Skin of body (tissue), 2 donors: Measurements from ENCODE around the gene POMT2. TPM values are rescaled to one million over a fixed set of nuclear protein-coding genes. Genes with fewer than 3 reads are reported as not detected.
A peak's percentile ranks its signal among the peaks of the same experiment; 100 is the strongest.
"Not testable (repeated sequence)": the region's sequence is repeated elsewhere in the genome, so short reads cannot be mapped to it uniquely, and the experiment has no call there.

Experiments
- DNase-seq: peaks from one replicate; lab custom pipeline; 2025; lab: John Stamatoyannopoulos, UW
- total RNA-seq: library from RNA; depleted of rRNA; stranded (reverse); fragments of >200 nt; gene quantifications from one replicate; pipeline ENCODE4 v1.2.3, GENCODE V29; 2014

Gene POMT2, protein sequence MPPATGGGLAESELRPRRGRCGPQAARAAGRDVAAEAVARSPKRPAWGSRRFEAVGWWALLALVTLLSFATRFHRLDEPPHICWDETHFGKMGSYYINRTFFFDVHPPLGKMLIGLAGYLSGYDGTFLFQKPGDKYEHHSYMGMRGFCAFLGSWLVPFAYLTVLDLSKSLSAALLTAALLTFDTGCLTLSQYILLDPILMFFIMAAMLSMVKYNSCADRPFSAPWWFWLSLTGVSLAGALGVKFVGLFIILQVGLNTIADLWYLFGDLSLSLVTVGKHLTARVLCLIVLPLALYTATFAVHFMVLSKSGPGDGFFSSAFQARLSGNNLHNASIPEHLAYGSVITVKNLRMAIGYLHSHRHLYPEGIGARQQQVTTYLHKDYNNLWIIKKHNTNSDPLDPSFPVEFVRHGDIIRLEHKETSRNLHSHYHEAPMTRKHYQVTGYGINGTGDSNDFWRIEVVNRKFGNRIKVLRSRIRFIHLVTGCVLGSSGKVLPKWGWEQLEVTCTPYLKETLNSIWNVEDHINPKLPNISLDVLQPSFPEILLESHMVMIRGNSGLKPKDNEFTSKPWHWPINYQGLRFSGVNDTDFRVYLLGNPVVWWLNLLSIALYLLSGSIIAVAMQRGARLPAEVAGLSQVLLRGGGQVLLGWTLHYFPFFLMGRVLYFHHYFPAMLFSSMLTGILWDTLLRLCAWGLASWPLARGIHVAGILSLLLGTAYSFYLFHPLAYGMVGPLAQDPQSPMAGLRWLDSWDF
- total RNA-seq: 17.1 TPM

DNA sequence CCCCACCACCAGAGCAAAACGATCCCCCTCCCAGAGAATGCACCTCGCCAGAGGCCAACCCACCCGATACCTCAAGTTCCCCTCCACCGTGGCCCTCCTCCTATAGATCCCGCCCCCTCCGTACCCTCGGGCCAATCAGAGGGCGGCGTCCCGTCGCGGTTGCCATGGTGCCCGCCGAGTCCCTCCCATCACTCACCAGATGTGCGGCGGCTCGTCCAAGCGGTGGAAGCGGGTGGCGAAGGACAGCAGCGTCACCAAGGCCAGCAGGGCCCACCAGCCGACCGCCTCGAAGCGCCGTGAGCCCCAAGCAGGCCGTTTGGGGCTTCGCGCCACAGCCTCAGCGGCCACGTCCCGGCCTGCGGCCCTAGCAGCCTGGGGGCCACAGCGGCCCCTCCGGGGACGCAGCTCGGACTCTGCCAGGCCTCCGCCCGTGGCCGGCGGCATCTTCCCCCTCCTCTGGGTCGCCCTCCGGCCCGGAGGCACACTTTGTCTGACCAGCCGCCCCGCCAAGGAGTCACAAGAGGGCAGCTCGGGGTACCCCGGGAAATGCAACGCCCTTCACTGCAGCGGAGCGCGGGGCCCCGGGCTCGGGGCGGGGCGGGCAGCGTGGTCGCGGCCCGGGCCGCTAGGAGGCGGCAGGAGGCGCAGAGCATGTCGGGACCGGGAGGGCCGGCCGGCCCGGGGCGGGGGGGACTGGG, at the start of gene POMT2:
TSS of gene POMT2 (minus strand) at position 646 of the 698 bp plus-strand sequence. CDS start at position 444, 202 bp downstream.
- DNase-seq: peak; percentile 87

DNA sequence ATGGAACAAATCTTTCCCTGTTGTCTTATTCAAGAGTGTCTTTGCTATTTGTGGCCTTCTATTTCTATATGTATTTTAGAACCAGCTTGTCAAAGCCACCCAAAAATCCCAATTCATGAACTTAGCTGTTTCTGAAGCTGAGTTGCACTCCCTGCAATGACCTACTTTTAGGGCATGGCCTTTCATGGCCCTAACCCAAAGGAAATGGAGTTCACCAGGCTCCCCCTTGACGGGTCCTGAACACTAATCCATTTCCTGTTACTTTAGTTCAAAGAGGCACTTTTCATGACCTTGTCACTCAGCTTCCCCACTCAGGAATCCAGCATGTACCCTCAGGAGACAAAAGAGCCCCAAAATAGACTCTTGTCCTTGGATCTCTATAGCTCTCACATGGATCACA, 48.6 kb upstream of the POMT2 start:
- no peak for DNase-seq

DNA sequence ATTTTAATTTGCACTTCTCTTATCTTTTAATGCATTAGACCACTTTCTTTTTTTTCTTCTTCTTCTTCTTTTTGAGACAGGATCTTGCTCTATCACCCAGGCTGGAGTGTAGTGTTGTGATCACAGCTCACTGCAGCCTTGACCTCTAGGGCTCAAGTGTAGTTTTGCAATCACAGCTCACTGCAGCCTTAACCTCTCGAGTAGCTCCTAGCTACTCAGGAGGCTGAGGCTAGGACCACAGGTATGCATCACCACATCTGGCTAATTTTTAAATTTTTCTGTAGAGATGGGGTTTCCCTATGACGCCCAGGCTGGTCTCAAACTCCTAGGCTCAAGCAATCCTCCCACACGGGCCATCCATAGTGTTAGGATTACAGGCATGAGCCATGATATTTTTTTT, 43.5 kb upstream of the POMT2 start:
- DNase-seq: no peak

DNA sequence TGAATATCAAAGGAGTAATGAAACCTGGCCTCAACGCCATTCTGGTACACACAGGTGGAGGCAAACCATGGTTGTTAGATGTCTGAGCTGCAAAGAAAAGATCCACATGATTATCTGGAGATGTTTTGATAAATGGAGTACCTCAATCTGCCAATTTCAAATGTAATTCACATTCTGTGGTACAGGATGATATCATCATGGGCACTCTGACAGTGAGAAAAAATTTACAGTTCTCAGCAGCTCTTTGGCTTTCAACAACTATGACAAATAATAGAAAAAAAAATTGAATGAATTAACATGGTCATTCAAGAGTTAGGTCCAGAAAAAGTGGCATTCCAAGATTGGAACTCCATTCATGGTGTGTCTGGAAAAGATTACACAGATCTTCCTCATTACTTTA, 38.9 kb upstream of the POMT2 start:
- DNase-seq: no peak

DNA sequence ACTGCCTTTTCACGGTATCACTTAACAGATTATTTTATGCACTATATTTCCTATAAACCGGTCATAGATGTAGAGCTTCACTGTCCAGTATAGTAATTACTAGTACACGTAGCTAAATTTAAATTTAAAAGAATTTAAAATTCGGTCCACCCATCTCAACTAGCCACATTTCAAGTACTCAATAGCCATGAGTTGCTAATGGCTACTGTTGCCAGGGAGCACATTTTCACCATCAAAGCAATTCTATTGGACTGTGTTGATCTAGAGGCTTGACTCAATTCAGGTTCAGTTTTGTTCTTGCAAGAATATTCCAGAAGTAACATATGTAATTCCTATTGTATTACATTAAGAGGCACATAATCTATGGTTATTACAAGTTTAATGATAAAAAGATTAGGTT, 36.2 kb upstream of the POMT2 start:
- DNase-seq: no peak

DNA sequence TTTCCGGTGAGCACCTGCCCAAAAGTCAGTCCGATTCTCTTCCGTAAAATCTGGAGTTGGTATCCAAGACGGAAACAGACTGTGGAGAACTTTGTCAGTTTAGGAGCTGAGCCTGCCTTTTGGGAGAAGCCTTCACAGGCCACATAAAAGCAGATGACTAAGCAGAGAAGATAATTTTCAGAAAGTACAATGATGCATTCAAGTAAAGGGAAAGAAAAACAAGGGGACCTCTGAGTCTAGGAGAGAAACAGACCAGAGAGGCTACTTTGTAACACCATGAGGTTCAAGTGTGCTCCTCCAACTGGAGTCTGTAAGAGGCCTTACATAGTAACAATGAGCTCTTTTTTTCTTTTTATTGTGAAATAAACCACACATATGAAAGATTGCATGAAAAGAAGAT, 35.1 kb upstream of the POMT2 start:
- DNase-seq: no peak

DNA sequence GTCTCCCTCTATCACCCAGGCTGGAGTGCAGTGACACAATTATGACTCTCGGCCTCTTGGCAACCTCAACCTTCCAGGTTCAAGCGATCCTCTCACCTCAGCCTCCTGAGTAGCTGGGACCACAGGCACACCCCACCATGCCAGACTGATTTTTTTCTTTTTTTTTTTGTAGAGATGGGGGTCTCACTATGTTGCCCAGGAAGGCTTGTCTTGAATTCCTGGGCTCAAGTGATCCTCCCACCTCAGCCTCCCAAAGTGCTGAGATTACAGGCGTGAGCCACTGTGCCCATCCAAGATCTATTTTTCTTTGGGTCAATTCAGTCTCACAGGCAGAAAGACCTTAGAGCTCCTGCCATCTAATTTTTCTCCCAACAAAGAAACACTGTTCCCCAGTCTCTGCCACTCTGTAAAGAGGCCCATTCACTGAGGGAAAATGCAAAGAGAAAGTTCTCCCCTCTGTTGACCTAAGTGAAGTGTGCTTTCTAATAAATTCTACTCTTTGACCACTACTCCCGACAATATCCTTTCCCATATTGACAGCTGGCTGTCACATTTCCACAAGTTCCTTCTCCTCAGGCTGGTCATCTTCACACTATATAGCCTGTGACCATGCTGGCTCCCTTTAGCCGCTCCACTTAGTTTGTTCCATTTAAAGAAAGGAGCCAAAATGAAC, 32.9 kb upstream of the POMT2 start:
- no peak for DNase-seq

DNA sequence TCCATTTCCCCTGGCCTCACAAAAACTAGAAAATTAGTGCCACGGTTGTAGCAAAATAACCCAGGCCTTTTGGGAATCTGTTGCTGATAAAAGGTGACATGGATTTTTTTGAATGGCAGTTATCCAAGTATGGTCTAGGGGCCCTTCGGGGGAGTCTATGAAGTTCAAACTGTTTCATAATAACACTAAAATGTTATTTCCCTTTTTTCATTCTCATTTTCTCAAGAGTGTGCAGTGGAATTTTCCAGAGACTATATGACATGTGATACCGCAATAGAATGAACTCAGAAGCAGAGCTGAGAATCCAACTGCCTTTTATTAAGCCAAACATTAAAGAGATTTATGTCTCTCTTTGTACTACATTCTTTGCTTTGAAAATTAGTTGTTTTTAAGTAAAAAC, 27.1 kb upstream of the POMT2 start:
- peak; percentile 65 for DNase-seq

DNA sequence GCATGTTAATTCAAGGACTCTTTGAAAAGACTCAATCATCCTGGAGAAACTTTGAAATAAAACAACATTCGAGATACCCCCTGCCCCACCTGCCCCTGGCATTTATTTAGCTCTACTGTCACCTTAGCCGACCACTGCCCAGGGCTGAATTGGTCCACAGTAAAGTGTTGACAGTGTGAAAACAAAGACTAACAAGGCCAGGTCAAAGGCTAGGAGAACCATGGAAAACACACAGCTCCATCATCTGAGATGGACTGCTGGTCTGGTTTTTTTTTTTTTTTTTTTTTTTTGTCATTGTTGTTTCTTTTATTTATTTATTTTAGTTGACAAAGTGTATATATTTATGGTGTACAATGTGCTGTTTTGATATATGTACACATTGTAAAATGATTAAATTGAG, 25.8 kb upstream of the POMT2 start:
- DNase-seq: no peak

DNA sequence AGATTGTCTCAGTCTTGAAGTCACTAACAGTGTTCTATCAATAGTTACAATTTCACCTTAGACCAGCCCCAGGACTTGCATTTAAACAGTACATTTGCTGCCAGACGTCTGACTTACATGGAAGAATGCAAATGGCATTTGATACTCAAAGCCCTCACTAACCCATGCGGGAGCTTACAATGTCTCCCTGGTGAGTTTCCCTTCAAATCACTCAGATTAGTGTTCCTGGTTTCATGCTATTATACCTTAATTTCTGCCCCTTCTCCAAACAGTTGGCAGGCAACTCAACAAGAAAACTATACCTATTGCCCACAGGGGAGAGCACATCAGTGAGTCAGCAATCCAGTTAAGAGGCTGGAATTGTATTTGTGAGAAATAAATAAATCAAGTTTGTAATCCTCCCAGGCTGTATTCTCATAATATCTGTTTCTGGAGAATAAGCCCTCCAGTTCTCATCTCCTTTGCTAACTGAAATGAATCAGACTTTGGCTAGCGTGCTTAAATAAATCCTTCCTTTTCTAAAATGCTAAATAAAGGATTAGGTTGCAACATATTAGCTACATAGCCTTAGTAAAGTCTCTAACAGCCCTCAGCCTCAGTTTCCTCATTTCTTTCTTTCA, 23.8 kb upstream of the POMT2 start:
- no peak for DNase-seq

DNA sequence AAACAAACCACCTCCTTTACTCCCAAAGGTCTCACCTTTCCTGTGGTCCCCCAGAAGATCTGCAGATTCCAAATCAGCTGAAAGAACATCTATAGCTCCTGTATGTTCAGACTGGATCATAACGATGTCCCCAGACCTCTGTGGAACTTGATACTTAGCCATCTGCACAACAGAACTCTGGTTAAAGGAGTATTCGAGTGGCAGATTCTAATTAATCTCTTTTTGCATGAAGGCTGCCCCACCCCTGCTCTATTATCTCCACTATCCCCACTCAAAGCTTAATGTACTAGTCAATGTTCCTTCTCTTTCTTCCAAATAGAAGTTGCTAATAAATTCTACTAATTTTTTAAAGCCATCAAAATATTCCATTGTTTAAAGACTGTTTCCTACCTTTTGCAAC, 23.0 kb upstream of the POMT2 start:
- DNase-seq: no peak

DNA sequence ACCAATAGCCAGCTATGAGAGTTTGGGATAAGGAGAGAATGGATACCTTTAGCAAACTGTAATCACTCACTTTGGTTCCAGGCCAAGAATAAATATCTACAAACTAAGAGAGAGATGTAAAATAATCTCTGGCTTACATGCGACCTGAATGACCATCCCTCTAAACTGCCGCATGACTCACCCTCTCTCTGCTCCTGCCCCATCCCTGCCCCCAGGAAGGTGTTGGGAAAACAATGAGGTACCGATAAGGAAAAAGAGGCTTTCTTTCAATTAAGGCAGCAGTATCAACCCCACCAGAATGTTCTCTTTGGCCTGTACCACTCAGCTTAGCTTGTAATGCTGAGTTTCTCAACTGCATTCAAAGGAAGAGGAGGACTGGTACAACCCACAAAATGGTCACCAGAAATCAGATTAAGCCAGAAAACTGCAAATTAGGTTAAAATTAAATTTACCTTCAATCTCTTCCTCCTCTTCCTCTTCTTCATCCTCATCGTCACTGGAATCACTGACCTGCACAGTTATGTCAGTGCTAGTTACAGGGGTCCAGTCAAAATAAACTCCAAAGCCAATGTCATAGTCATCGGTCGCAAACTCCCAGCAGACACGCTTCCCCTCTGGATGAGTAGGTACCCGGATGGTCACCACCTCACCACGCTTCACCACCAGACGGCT, 22.2 kb upstream of the POMT2 start:
- no peak for DNase-seq

DNA sequence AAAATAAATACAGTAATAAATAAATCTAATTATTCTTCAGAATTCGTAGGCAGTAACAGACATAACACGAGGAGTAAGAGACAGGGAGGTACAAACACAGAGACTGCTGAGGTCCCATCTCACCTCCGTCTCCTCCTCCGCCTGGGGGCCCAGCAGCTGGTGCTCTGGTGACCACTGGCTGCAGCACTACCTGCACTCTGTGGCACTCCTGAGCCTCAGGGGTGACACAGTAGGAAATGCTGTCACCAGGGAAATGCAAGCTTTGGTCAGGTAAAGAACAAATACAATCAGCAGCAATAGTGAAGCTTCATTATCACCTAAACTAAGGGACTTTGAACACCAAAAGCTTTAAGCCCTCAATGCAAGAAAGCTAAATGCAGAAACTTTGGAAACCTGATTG, 19.7 kb upstream of the POMT2 start:
- DNase-seq: no peak

DNA sequence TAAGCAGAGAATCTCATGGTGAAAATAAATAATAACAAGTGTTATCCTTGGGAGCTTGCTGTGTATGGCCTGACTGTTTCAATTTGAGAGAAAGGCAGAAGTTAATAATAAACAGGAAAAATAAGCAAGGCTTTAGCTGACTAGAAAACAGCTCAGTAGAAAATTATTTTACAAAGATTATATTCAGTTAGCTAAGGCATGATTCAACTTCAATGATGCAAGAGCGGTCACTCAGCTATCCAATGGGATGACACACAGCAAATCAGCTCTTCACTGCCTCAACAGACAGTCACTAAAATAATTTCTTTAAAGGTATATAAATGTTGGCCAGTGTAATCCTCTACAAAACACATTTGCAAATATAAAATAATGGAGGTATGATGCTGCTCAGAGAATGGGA, 18.7 kb upstream of the POMT2 start:
- DNase-seq: no peak

DNA sequence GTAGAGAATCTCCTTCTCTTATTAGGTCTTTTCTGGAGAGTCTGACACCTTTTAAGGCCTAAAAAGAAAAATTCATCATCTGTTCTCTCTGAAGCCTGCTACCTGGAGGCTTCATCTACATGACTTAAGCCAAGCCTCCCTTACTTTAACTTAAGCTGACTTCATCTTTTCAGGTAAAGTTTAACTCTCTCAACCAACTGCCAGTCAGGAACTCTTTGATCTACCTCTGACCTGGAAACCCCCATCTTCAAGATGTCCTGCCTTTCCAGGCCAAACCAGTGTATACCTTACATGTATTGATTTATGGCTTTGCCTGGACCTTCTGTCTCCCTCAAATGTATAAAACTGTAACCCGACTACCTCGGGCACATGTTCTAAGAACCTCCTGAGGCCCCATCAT, 17.6 kb upstream of the POMT2 start:
- DNase-seq: no peak

DNA sequence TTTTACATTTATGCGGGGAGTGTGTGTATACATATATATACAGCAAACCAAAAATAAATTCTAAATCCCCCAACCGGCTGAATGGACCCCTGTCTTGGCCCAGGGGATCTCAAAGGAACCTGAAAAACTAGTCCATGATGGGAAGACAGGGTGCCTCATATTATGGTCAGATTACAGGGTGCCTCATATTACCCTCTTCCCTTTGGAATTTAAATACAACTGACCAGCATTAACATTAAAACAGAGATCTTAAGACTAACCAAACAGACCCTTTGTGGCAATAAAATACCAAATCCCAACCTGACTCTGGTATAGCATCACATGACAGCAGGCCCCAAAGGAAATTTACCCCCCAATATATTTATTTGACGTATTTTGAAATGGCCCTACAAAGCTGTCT, 17.2 kb upstream of the POMT2 start:
- DNase-seq: no peak

DNA sequence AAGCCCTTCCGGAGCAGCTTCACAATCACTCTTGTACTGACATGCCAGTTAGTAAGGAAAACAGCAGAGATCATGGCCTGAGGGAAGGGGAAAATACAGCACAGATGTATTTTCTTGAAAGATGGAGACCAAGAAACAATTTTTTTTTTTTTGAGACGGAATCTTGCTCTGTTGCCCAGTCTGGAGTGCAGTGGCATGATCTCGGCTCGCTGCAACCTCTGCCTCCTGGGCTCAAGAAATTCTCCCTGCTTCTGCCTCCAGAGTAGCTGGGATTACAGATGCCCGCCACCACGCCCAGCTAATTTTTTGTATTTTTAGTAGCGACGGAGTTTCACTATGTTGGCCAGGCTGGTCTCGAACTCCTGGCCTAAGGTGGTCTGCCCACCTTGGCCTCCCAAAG, 16.6 kb upstream of the POMT2 start:
- DNase-seq: not testable (repeated sequence)

DNA sequence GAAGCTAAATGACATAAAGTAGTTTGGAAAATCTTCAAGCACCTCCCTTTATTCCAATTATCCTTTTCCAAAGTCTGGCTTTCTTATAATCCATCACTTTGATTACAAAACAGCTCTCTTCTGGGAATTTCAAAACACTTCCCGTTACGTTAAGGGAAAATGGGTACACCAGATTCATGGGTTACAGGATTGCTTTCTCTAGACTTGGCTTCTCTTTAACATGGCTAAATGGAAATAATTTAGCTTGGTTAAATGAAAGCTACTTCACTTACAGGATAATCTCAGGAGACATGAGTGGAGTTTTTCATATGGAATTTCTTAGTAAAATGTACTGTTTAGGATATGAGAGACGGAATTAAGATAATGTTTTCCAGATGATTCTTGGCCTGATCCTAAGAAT, 14.9 kb upstream of the POMT2 start:
- peak; percentile 36 for DNase-seq

DNA sequence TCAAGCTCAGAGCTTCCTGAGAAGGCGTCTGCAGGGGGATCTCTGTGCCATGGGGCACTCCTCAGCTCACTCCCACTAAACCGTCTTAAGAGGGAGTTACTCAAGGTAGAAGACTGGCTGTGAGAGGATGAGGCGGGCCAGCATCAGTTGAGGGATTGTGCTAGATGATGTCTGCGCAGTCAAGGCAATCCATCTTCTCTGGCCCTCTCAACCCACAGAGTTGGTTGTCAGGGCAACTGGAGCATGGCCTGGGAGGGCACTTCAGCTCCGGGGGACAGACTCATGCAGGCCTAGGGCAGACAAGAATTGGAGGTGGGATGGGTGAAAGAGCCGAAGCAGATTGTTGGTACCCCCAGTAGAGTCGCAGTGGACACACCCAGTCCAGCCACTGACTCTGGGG, 9.2 kb upstream of the POMT2 start:
- no peak for DNase-seq

DNA sequence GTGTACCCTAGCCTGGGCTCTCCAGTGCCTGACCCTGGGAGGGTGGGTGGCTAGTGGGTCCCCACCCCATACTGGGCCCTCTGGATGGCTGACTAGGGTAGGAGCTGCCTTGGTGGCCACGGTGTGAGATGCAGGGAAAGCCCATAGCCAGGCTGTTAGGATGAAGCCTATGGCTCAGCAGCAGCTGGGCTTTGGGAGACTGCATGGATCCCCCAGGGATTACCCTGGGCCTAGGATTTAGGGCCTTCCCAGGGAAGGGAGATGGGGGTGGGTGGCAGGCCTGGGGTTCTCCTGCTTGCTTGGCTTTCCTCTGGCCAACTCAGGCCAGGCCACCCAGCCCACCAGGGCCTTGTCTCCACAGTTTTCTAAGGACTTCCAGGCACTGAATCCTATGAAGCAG, 6.4 kb upstream of the POMT2 start:
- no peak for DNase-seq

DNA sequence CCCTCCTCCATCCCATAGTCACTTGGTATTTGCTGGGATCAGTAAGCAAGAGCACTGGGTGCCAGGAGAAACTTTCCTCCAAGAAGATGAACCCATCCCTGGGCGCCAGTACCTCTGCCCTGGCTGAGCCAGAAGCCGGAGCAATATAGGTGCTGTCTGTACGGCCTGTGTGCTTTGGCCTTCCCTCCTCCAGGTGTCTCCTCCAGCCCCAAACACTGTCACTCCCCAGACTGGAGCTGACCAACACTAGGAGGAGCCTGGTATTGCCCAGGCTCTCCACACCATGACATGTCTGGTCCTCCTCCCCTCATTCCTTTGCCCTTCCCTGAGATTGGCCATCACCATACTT, 5.0 kb upstream of the POMT2 start:
- no peak for DNase-seq
